ENCODE results near the gene GCNA. TPM values are rescaled to one million over a fixed set of nuclear protein-coding genes. Genes with fewer than 3 reads are reported as not detected.
"Not testable (repeated sequence)": the region's sequence is repeated elsewhere in the genome, so short reads cannot be mapped to it uniquely, and the experiment has no call there.

The GCNA gene
- total and polyA plus RNA-seq, 8 donors = 0.64 to 3.2 (median 2.3) TPM

- no peaks in the 10 kb centered on the region for H3K27me3 ChIP-seq
- intact Hi-C loops (cut with DNase I) = no loop called here
Observed at GRCh38 chrX:71577682-71578081, 555 bp upstream of the GCNA start.

DNA sequence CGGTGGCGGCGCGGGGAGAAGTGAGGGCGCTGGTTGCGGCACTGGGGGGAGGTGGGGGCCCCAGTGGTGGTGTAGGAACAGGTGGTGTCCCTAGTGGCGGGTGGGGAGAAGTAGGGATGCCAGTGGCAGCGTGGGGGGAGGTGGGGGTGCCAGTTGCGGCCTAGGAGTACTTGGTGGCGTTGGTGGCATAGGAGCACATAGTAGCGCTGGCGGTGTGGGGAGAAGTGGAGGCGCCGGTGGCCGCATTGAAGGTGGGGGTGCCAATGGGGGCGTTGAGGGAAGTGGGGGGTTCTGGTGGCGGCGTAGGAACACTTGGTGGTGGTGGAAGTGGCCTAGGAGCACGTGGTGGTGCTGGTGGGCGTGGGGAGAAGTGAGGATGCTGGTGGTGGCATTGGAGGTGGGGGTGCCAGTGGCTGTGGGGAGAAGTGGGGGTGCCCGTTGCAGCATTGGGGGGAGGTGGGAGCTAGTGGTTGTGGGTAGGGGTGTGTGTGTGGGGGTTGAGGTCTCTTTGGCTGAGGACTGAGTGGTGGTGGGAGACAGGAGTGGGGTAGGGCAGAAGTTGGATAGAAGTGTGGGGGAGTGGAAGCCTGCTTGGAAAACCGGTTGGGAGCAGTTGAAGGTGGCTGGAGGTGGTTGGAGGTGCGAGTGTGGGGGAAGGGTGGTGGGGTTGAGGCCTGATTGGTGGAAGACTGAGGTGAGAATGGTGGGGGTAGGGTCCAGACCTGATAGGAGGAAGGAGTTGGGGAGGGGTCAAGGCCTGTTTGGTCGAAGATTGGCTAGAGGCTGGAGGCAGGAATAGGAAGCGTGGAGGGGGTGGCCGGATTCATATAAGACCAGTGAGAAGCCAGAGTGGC is 1.1 kb downstream of the GCNA start:
- Histone ChIP-seq H3K9me3 (no peaks in the 10 kb centered on the region), H3K27ac (no peak overlapping the region), H3K4me1 (no peaks in the 10 kb centered on the region), H3K4me3 (no peak overlapping the region), H3K36me3 (peaks cover 0 to 41% of the 10 kb centered on the region in 2 donors), H3K27me3 (no peaks in the 10 kb centered on the region)
- intact Hi-C loops (cut with DNase I) = no loop called here
- no peak for DNase-seq
- no peak for TF ChIP-seq CTCF (IDR thresholded peaks at IDR 0.05)
- ATAC-seq = no peak

More at GRCh38 chrX:71577682-71578081, 555 bp upstream of the GCNA start:
- Histone ChIP-seq H3K4me1 (no peaks in the 10 kb centered on the region), H3K27ac (peak overlapping the region in 1 of 2 donors; percentile 13), H3K36me3 (peaks cover 0 to 57% of the 10 kb centered on the region in 2 donors), H3K9me3 (no peaks in the 10 kb centered on the region), H3K4me3 (no peak overlapping the region)
- DNase-seq (peak in 1 of 4 donors; percentile 16), ATAC-seq (peak; percentile 64)
- no peak for TF ChIP-seq CTCF (IDR thresholded peaks at IDR 0.05)

- no peak for TF ChIP-seq CTCF (IDR thresholded peaks at IDR 0.05)
- Histone ChIP-seq H3K4me1 (no peaks in the 10 kb centered on the region), H3K27ac (no peak overlapping the region), H3K4me3 (no peak overlapping the region), H3K27me3 (no peaks in the 10 kb centered on the region), H3K36me3 (peaks cover 0 to 34% of the 10 kb centered on the region in 2 donors), H3K9me3 (no peaks in the 10 kb centered on the region)
- ATAC-seq (no peak), DNase-seq (no peak)
- intact Hi-C loops (cut with DNase I) = no loop called here
Observed at GRCh38 chrX:71579990-71580380, 1.7 kb downstream of the GCNA start.

DNA sequence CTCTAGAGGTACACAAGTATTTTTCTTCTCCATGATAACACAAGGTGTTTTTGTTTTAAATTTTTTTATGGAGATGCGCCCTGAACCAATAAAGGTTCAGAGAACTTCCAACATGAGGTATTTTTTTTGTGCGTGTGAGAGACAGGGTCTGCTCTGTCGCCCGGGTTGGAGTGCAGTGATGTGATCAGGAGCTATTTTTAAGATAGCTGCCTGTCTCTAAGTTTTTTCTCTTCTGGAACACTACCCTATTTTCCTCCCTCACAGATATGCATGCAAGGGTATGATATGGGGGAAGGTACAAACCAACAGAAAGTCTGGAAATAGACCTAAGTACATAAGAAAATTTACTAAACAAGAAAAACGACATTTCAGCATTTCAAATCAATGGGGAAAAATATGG is 3.0 kb downstream of the GCNA start:
- TF ChIP-seq CTCF (IDR thresholded peaks at IDR 0.05) = no peak
- H3K27me3 ChIP-seq = no peaks in the 10 kb centered on the region
- no peak overlapping the region for H3K4me3 ChIP-seq
- H3K9me3 ChIP-seq = no peaks in the 10 kb centered on the region
- no peak overlapping the region for H3K27ac ChIP-seq
- H3K36me3 ChIP-seq = peaks cover 0 to 22% of the 10 kb centered on the region in 2 donors
- no peaks in the 10 kb centered on the region for H3K4me1 ChIP-seq
- DNase-seq = no peak
- intact Hi-C loops (cut with DNase I) = no loop called here
- no peak for ATAC-seq

DNA sequence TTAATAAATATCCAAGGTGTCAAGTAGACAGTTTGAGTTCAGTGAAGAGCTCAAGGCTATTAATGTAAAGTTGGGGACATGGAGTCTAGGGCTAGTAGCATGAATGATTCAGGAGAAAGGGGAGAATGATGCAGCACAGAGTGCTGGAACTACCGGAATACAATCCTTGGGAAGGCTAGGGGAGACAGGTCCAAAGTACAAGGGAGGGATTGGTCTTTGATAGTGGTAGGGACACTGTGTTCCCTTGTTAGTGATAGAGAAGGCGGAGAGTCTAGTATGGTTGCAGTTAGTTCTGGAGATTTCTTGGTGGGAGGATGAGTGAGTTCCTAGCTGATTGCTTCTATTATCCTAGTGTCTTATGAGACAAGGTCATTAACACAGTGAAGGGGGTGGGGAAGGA is 8.7 kb downstream of the GCNA start:
- no peak overlapping the region for H3K4me3 ChIP-seq
- H3K27me3 ChIP-seq = no peaks in the 10 kb centered on the region
- no peak for TF ChIP-seq CTCF (IDR thresholded peaks at IDR 0.05)
- DNase-seq = no peak
- no peaks in the 10 kb centered on the region for H3K36me3 ChIP-seq
- H3K27ac ChIP-seq = no peak overlapping the region
- no peak for ATAC-seq
- H3K4me1 ChIP-seq = no peaks in the 10 kb centered on the region
- H3K9me3 ChIP-seq = no peaks in the 10 kb centered on the region
- intact Hi-C loops (cut with DNase I) = no loop called here

- H3K27ac ChIP-seq; DNase-seq; H3K4me3 ChIP-seq; H3K4me1 ChIP-seq; ATAC-seq; H3K9me3 ChIP-seq; H3K27me3 ChIP-seq; intact Hi-C loops (cut with DNase I): not testable (repeated sequence)
- peaks cover 0 to 11% of the 10 kb centered on the region in 2 donors for H3K36me3 ChIP-seq
Observed at GRCh38 chrX:71593210-71593609, 15.0 kb downstream of the GCNA start.

All from left lung (tissue), 10 donors.